HG03342 (cell line): Measurements from ENCODE around the gene SOCS2.
A peak's percentile ranks its signal among the peaks of the same experiment; 100 is the strongest.

ENCODE experiments used
- ATAC-seq: cut with Tn5 transposase; IDR thresholded peaks from one replicate; pipeline ENCODE4 v1.9.1; 2021; ENCODE audit warnings: mild to moderate bottlenecking, moderate library complexity; ENCODE audit not compliant: unreplicated experiment

SOCS2 gene

DNA sequence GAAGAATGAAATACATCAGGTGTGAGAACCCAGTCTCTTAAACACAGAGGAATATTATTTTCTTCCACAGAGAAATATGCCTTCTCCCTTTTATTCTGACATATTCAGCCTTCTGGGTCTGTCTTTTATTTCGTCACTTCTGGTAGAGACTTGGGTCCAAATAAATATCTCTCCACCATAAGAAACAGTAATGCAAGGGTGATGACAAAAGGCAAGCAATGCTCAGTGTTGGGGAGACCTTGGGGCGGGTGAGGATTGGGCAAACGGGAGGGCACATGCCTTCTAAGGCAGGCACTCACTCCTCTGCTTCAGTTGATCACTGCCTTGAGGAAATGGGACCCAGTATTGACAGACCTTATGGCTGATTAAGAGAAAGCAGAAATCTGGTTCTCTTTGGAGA is 6.7 kb upstream of the SOCS2 start:
- ATAC-seq, result no peak

DNA sequence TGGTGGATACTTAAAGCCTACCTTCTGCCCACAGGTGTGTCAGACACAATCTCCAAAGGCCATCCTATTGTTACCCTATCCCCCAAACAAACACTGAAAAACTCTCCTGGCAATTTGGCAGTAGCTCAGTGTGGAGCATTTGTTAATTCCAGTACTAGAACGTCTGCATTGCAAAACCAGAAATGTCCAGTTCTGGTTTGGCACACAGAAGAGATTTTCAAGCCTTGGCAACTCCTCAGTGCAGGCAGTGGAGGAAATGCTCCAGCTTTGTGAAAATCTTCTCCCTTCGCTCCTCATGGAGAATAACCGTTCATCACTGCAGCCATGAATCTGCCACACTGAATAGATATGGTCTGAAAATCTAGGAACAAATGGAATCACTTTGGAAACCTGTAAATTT is 5.3 kb upstream of the SOCS2 start:
- no peak for ATAC-seq

DNA sequence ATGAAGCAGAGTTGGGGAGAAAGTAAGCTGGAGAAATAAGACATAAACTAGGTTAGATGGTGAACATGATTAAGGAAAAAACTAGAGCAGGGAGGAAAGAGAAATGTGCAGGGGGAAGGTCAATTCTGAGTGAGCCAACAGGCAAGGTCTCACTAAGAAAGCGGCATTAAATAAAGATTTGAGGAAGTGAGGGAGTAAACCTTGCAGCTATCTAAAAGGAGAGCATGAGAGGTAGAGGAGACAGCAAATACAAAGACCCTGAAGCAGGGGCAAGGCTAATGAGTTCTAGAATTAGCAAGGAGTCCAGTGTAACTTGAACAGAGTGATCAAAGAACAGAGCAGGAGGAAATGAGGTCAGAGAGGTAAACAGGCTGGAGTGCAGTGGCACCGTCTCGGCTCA is 4.4 kb upstream of the SOCS2 start:
- no peak for ATAC-seq

DNA sequence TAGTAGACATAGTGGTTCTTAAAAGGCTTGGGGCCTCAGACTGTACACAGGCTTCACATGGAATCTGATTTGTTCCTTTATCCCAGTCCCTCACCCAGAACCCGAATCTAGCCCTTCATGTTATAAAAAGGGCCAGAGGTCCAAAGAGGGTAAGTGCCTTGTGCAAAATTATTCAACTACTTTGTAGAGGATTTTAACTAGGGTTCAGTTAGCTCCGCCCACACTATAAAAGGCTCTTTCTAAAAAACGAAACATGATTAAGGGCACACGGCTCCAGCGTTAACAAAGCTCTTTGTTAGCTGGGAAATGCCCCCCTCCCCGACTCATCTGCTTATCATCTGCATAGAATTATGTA is 3.2 kb upstream of the SOCS2 start:
- no peak for ATAC-seq

DNA sequence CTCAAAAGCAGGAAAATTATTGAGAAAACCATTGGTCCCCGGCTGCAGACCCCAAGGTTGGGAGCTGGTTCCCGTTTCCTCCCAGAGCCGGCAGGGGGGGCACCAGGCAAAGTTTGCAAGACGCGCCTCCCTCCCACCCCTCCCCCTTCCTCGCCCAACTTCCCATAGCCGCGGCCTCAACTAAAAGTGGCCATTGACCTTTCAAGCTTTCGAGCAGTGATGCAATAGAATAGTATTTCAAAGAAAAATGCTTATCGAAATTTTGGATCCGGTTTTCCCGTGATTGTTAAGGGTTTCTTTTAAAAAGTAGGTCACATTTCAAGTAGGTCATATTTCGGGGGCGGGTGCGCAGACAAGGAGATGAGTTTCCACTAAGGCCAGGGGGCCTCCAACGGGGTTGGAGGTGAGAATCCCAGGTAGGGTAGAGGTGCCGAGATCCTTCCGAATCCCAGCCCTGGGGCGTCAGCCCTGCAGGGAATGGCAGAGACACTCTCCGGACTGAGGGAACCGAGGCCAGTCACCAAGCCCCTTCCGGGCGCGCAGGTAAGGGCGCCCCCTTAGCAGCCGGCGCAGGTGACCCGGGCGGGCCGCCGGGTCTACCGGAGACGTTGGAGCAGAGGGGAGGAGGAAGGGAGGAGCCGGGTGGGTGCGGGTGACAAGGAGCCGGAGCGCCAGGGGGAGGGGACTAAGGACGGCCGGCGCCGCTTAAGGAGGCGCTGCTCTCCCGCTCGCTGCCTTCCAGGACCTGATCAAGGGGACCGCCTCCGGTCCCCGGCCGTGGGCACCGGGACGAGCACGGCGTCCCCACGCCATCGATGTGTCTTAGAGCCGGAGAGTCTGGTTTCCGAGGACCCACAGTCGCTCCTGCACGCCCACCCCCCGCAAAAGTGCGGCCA is 2.6 kb upstream of the SOCS2 start:
- ATAC-seq, result peak; percentile 38

DNA sequence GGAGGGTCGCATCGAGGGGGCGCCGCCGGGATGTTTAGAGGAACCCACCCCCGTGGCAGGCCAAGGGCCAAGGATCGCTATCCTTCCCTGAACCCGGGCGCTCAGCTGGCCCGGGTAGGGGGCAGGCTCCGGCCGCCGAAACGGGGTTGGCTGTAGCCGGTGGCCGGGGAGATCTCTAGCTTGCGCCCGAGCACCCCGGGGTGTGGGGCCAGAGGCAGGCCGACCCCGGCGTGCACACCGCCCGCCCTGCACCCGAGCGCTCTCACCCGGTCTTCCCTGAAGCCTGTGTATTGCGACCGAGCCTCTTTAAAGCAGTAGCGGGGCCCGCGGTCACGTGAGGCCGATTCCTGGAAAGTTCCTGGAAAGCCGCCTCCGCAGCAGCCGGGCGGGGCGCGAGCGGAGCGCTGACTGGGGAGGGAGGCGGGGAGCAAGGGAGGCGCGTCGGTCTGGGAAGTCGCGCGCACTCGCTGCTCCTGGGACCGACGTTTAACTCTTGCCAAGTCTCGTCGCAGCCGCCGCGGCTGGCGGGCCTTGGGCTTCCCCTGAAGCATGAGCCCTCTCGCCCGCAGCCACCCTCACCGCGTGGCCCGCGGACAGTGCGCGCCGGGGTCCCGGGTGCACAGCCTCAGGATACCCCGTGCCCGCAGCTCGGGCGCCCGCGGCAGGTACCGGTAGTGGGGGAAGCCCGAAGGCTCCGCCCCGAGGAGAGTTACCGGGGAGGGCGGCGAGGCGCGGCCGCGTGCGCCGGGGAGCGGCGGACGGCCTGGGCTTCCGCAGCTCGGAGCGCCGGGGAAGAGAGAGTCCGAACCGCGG is 1.7 kb upstream of the SOCS2 start:
- ATAC-seq, result peak; percentile 45

DNA sequence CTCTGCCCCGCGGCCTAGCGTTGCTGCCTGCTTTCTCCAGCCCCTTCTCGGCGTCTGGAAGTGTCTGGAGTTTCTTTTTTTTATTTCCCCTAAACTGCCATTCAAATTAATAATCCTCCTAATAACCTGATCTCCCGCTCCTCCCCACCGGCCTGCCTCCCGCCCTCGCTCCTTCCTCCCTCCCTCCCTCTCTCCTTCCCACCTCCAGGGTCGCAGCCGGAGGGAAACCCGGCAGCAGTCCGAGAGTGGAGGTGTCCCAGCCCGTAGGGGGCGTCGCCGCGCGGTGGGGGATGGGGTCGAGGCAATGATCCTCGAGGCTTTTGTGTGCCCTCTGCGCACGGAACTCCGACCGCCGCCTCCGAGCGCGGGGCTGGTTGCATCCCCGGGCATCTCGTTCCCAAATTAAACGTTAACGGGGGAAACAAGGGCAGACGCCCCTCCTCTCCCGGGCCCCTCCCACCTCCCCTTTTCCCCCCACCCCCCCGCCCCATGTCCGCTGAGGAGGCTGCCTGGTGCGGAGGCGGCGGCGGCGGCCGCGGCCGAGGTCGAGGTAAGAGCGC is 1.0 kb upstream of the SOCS2 start:
- peak; percentile 28 for ATAC-seq

DNA sequence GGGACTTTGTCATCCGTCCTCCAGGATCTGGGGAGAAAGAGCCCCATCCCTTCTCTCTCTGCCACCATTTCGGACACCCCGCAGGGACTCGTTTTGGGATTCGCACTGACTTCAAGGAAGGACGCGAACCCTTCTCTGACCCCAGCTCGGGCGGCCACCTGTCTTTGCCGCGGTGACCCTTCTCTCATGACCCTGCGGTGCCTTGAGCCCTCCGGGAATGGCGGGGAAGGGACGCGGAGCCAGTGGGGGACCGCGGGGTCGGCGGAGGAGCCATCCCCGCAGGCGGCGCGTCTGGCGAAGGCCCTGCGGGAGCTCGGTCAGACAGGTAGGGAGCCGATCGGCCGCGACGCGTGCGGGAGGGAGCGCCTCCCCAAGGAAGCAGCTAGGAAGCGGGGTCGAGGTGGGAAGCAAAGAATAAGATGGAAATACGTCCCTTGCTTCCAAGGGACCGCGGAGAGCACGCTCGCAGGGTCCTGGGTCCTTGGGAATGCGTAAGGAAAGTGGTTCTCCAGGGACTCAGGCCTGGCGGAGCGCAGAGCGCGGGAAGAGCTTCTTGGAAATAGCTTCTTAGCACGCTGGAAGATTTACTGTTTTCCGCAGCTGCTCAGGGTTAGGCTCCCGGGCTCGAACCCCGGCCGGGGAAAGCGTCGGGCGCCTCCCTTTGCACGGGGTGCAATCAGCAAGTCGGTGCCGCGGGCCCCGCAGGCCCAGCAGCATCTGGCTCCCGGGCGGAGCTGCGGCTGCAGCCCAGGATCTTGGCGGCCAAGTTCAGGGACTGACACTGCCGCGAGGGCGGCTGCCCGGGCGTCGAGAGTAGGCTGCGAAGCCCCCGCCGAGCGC is 457 bp downstream of the SOCS2 start:
- ATAC-seq, result no peak

DNA sequence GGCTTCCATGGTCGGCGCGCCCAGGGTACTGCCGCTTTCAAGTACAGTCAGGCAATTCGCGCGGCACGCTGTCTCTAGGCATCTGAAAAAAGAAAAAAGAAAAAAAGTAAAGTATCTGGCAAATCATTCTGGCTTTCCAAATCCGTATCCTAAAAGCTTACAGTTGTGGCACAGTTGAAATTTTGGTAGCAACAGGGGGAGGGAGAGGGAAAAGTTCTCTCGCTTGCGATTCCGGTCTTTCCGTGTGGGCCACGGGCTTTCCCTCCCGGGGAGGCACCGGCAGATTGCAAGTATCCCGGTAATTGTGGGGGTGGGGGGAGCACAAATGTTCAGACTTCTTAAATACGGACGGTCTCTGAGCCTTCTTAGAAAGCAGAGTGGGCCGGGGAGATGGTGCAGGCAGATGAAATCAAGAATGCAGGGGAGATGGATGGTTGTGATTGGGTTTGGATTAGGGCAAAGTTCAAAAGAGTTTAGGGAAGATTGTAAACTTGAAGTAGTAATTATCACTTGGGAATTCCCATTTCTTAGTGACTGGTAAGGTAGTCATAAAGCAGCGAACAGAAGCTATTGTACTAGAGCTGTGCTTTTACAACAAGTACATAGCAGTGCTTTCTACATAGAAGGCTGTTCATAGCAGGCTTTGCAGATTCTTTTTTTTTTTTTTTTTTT is 1.2 kb downstream of the SOCS2 start:
- ATAC-seq, result no peak

DNA sequence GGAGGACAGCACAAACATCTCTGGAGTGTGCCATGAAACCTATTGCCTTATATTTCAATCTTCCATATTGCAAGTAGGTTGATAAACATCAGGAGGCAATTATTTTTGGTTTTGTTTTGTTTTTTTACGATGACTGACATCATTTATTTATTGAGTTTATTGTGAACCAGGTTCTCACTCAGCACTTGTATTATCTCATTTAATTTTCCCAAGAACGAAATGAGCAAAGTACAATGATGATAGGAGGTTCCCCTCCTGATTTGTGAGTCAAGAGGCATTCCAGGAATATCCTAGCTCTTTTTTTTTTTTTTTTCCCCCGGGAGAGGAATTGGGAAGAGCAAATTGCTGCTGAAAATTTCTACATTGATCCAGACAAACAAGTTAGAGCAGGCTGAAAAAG is 4.7 kb downstream of the SOCS2 start:
- ATAC-seq, result no peak

DNA sequence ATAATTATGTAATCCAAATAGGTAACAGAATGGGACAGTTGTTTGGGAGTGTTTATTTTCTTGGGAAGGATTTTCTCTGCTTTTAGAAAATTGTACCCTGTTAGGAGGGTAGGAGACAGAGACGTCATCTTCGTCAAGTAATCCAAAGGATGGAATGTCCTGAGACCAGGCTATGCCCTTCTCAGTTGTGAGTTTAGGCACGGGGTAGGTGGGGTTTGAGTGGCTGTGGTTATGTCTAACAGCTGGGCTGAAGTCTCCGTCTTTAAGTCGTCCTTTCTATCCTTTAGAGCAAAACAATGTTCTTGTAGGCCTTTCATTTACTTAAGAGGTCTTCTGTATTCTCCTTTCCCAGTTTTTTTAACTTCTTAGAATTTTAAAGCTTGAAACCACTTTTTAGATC is 5.7 kb downstream of the SOCS2 start:
- ATAC-seq, result no peak

DNA sequence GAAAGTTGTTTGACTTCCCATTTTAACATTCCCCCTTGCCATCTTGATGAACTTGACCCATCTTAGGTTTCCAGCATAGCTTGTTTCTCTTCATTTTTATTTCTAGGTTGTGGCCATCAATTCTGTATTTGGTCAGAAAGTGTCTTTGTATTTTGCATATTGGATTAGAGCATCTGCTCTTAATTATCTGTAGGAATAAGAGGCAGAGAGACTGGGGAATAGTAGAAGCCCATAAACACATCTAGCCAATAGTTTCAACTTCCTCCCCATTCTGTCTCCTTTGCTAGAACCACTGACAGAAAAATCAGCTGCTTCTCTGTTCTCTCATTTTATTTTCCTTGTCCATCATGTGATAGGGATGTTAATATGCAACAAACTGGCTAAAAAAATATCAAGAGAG is 8.2 kb downstream of the SOCS2 start:
- ATAC-seq, result no peak

DNA sequence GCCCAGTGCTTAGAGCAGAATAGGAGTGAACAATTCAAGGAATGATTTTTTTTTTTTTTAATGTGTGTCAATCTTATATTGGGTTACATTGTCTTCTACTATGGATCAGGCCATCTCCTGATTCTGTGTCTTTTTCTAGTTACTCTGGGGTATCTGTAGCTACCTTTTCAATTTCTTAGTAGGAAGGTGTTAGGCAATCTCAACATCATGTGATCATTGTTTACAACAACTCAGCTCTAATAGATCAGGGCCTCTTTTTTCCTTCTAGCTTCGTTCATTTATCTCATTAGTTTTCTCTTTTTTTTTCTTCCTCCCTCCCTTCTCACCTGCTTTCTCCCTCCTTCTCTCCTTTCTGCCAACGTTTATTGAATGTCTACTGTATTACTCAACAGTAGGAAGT is 8.9 kb downstream of the SOCS2 start:
- ATAC-seq, result no peak

DNA sequence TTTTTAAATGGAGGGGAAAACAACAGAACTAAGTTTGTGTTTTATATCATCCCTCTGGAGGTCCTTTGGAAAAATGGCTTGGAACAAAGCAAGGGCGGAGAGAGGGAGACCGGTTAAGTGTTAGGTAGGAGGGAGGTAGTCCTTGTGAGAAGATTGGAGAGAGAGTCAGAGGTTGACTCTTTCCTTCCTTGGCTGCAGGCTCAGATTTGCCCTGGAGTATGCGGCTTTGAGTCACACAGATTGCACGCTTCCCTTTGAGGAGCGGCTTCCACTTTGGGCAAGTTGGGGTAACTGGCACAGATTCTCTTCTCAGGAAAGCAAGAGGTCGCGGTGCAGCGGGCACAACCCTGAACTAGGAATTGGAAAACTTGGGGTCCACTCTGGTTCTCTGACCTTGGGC is 9.9 kb downstream of the SOCS2 start:
- ATAC-seq, result no peak

DNA sequence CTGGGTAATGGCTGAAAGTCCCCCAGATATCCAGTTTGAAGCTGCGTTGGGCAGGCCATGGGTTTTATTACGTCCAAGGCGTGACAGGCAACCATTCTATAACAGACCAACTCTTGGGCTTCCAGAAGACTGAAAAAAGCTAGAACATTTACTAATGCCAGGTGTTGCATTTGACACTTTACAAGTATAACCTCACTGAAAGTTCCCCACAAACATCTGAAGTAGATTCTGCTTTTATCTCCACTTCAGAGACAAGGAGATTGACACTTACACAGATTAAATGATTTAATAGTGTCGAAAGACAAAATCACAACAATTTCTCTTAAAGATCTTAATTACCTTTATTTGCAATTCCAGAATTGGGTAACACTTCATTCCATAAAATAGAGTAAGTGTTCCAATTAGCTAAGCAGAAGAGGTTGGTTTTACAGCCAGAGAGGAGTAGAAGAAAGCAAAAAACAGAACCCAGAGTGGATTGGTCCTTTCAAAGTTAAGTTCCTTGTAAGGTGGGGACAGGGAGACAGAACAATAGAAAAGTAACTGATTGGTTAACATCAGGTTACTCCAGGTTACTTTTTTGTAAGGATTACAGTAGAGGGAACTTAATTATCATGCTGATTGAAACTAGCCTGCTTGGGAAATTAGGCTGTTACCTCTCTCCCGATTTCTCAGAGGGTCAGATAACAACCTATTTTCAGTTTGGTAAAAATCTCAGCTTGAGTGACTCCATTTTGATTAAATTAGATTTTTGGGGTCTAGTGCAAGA is 11.3 kb downstream of the SOCS2 start:
- ATAC-seq, result no peak

DNA sequence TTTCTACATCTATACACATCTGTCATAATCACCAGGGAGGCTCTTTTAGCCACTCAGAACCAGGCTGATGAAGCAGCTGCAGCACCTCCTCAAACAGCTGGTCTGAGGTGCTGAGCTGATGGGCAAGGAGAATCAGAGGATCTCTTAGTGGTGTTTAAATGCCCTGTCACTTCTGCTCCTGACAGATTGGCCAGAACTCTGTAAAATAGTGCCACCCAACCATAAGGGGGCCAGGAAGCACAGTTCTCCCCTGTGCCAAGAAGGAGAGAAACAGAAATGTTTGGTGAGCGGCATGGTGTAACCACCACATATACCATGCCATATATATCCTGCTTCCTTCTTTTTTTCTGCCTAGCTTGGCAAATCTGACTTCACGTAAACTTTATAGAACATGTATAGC is 12.8 kb downstream of the SOCS2 start:
- no peak for ATAC-seq

DNA sequence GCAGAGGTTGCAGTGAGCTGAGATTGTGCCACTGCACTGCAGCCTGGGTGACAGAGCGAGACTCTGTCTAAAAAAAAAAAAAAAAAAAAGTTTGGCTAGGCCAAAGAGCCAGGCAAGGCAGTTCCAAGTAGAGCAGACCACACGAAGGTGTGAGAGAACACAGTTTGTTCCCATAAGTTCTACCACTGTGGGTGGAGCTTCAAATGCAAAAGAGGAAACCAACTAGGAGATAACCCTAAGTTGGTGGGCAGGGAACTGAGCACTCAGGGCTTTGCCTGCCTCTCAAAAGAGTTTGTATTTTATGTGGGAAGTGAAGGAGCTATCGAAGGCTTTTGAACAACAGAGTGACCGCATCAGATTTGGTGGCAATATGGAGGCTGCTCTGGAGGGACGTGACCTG is 15.1 kb downstream of the SOCS2 start:
- no peak for ATAC-seq

DNA sequence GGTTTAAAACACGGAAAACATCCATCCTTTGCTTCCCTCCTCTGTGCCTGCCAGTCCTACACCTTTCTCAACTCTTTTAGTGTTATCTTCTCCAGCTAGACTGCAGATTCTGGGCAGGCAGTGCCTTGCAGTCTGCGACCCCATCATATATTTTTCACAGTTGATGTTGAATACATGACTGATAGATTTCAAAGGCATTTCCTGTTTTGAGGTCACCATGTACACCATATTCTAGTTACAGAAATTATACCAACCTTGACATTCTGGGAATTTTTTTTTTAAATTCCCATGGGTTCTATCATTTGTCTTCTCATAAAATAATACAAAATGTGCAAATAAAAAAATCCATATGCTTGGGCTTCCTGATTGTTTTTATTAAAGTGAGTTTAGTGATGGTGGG is 16.6 kb downstream of the SOCS2 start:
- no peak for ATAC-seq

DNA sequence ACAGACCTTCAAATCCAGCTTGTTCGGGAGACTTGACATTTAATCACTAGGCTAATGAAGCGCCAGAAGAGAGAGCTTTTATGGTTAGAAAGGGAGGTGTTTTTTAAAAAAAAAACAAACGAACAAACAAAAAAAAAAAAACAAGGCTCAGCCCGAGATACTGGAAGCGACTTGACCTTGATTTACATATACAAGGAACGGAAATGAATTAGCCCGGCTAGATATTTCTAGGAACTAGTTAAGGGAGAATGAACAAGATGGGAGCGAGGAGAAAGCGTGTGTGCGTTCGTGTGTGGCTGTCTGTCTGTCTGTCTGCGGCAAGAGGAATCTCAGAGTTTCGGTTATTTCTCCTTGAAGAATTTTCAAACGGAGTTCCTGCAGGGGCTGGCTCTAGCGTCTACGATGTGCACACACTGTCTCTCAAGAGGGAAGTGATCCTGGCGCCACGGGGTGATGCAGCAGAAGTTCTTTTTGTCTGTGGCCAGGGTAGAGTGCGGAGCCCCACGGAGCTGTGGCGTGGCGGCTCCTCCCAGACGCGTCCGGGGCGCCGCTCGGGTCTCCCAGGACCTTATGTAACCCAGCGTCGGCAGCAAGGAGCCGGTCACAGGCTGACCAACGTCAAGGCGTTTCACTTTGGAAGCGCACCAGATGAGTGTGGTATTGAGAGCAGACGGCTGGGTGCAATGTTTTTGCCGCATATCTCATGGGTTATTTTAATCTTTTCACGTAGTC is 18.8 kb downstream of the SOCS2 start:
- peak; percentile 86 for ATAC-seq
